Activated T-helper 9 cell treated with anti-CD3 and anti-CD28 coated beads, Interleukin-2, amount 50 U/mL, for 16 hours (primary cell): ENCODE measurements around the gene ALG2.

ENCODE experiments used
- DNase-seq: peaks from one replicate; pipeline ENCODE4 v3.0.0-alpha.2; 2020; ENCODE audit warnings: low read depth

Gene ALG2, protein sequence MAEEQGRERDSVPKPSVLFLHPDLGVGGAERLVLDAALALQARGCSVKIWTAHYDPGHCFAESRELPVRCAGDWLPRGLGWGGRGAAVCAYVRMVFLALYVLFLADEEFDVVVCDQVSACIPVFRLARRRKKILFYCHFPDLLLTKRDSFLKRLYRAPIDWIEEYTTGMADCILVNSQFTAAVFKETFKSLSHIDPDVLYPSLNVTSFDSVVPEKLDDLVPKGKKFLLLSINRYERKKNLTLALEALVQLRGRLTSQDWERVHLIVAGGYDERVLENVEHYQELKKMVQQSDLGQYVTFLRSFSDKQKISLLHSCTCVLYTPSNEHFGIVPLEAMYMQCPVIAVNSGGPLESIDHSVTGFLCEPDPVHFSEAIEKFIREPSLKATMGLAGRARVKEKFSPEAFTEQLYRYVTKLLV

DNA sequence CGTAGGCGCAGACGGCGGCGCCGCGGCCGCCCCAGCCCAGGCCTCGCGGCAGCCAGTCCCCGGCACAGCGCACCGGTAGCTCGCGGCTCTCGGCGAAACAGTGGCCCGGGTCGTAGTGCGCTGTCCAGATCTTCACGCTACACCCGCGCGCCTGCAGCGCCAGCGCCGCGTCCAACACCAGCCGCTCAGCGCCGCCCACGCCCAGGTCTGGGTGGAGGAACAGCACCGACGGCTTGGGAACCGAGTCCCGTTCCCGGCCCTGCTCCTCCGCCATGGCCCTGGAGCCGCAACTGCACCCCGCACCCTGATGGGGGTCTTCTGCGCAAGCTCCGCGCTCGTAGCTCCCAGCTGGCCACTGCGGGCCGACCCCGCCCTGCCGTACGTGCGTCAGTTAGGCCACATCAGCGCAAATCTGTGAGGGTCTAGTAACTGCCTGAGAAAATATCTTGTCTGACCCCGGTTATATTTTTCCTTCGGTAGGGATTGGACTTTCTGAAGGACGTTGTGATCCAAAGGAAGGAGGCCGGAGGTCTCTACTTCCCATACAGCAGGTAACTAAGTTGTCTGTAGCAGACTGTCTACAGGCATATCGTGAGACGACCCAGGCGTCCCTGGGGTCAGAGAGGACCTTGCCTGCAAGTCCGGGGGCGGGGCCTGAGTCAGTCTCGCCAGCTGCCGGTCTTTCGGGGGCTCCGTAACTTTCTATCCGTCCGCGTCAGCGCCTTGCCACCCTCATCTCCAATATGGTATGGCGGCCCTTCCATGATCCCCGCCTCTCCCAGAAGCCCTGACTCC lies at the start of gene ALG2, which contains the start of gene SEC61B:
Gene ALG2 (minus strand): TSS at position 322 of the 795 bp plus-strand sequence. CDS start 48 bp downstream, at position 274.
Gene SEC61B (plus strand): TSS at position 662 of the 795 bp plus-strand sequence. CDS start 82 bp downstream, at position 744.
- peak; percentile 92 for DNase-seq

DNA sequence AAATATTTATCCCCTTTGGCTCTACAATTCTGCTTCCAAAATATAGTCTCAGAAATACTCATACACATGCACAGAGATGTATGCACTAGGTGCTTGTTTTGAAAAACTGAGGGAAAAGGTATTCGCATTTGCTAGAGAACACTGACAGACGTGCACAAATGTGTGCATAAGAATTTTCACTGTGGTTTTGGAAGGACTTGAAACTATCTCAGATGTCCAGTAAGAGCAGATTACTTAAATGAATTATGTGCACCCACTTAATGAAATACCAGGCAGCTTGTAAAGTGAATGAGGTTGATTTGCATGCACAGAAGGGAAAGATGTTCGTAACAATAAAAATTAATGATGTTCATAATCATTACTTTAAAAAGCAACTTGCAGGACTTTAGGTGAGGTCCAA lies 48.7 kb upstream of the ALG2 start:
- no peak for DNase-seq

DNA sequence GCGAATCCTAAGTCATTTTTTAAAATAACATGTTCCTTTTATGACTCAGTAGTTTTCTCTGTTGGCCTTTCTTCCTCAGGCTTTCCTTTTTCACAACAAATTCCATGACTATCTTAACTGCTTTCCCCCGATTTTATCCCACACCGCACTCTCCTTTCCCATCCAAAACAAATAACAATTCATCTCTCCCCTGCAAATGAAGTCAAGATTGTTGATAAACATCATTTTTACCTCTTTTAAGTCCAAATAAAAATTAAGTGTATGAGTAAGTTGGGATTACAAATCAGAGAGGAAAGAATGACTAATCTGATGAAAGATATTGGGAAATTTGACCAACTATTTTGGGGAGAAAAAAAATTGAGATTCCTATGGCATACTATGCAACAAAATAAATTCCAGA lies 47.7 kb upstream of the ALG2 start:
- no peak for DNase-seq

DNA sequence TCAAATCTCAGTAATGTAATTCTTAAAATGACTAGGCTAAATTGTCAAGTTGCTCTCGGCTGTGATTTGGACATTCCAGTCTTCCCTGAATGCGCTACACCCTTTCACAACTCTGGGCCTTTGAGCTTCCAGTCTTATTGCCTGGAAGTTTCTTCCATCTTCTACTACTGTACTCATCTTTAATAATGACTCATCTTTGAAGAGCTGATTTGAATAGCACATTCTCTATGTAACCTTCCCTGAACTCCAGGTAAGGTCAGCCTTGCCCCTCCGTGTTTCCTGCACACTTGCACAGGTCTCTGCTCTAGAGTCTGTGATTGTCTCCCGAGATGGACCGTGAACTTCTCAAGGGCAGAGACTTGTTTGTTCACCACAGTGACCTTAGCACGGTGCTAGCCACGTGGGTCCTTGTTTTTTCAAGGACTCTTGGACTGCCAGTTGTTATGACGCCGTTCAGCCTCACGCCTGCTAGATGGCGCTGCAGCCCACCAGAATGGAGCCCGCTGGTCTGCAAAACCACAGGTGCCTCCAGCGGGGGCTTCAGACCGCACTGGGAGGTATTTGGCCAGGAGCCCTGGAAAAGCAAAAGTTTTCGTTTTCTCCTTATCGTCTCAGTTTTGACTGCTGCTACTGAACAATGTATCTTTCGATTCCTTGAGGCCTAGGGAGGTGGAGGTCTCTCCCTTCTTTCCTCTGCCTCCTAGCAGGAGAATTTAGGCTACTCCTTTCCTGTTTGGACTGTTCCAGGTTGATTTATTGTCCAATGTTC lies 44.7 kb upstream of the ALG2 start:
- DNase-seq: peak; percentile 30

DNA sequence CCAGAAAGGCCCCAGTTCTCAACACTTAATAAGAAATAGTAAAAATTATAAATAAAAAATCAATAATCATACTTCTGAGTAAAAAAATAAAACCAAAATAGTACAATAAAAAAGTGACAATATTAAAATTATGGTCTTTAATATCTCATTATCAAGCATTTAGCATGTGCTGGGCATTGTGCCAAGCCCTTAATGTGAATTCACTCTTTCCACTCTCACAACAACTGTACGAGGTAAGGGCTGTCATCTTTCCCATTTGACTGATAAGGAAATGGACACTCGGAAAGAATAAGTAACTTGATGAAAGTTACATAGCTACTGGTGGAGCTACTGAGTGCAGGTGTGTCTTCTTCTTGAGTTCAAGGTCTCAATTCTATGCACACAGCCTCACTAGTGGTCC lies 43.9 kb upstream of the ALG2 start:
- no peak for DNase-seq

DNA sequence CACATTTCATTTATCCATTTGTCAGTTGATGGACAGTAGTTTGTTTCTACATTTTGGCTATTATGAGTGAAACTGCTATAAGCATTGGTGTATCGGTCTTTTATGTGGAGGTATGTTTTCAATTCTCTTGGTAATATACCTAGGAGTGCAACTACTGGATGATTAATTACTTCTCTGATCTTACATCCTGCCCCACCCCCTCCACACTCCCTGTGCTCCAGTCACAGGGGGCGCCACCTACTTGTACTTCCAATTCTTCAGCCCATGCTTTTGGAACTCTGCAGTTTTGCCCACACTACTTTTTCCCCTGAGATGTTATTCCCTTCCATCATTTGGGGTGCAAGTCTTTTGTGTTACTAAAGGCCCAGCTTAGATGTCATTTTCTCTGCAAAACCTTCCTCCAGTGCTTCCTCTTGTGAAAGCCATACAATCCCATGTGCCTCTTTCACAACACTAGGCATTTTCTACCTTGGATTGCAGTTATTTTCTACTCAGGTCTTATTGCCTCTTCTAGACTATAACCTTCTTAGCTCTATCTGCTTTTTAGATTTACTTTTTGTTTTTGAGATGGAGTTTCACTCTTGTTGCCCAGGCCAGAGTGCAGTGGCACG lies 42.4 kb upstream of the ALG2 start:
- no peak for DNase-seq

DNA sequence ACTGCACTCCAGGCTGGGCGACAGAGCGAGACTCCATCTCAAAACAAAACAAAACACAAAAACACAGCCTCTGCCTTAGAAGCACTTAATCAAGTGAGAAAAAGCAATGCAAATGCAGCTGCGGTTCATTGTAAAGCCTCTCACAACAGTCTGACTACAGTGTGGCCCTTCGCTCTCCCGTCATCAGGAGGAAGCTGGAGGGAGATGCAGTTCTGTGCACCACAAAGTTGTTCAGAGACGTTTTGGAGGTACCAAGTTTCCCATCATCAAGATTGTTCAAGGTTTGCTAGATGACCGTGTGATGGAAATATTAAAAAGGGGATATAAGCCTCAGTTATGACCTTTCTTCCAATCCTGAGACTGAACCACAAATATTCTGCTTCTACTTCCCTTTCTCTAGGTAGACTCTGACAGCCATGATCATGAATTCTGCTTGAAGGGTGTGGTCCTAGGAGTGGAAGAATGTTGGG lies 41.2 kb upstream of the ALG2 start:
- DNase-seq: no peak

DNA sequence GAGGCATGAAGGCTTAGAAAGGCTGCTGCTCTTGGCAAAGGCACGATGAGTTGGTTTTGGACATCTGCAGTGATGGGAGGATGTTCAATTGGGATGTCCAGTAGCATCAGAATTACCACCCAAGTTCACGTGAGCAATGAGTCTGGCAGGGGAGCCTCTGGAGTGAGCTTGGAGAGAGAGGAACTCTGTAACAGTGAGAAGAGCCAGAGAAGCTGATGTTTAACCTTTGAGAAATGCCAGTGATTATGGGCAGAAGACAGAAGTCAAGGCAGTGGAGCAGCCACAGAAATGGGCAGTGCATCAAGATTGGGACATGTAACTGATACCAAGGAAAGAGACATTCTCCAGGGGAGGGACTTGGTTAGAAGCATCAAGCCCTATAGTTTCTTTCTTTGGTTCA lies 40.2 kb upstream of the ALG2 start:
- no peak for DNase-seq

DNA sequence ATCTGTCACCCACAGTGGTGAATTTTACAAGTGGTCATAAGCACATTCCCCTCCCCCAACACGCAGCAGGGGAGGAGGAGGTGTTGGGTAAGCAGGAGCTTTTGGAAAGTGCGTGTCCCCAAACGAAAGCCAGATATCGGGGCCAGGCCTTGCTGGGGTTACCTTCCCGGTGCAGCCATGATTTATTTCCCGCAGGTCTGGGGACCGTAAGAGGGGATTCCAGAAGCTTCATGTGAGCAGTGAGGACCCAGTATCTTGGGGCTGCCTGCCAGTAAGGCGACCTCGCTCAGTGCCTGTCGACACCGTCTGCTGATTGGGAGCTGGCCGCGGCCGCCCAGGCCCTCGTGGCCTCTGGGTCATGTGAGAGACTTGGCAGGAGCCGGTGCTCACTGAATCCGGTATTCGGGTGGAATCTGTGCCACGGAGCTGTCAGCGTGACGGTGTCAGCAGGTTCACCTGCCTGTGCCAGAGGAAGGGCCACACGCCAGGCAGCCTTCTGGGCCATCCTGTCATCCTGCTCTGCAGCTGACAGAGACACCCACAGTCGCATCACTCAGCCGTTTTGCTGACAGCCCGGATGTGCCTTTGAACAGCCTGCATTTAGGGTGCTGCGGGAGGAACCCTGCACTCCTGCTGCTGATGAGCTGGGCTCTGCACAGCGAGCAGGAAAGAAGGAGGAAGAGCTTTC lies 37.6 kb upstream of the ALG2 start:
- no peak for DNase-seq

DNA sequence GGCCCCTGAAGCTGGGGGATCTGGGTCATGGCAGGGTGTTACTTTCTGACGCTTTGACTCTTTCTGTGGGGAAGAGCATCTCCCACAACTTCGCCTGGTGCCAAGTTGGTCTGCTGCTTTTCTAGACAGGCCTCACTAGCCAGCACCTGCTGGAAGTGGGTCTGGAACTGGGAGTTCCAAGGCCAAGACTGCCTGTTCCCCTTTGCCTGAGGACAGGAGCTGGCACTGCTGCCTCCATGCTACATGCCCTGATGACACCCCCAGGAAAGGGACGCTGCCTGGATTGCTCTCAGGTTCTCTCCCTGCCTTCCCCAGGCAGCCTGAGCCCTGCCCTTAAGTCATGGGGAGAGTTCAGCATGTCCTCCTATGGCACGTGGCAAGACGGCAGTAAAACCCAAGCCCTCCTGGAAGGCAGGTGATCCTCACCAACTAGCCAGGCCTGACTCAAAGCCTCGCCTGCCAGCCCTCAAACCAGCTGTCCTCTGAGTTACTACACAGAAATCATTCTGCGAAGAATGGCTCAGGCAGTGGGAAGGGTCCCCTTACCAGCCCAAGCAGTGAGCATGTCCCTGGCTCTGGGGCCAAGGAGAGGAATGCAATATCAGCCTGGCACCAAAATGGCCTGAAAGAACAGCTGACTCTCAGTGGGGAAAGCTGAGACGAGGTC lies 36.1 kb upstream of the ALG2 start:
- no peak for DNase-seq

DNA sequence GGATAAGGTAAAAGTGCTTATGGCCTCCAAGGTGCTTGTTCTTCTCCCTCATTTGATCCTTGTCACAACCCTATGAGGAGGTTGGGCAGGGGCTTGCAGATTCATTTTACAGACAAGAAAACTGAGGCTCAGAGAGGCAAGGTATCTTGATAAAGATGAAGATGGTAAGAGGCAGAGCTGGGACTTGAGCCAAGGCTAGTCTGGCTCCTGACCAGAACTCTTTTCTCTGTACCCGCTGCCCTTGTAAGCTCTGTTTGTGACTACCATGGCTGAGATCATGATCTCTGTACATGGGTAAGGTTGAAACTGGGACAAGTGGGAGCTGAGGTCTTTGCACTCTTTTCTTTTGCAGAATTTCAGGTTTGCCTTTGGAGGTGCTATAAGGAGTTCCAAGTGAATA lies 33.9 kb upstream of the ALG2 start:
- DNase-seq: no peak

DNA sequence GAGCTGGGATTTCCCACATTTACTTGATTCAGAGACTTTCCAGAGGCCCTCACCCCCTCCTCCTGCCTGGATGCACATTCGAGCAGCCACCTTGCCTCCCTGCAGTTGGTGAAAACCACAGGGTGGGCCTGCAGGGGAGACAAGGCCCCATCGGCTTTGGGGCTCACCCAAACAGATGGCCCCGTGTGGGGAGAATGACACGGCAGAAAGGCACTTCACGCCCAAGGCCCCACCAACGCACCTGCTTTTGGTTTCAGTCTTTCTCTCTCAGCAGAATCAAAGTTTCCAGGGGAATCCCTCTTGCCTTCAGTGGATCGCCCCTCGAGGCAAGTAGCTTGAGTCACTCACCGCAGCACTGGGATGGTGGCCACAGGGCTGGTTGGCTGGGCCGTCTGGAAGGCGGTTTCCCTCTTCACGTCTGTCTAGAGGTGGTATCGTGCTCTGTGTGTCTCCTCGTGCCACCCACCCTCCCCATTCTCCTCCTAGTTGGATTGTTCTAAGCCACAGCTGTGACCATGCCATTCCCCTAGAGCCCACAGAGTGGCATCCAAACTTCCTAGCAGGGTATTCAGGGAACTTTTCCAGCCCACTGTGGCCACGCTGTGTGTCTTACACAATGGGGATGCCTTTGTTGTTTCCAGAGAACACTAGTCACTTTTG lies 32.2 kb upstream of the ALG2 start:
- peak; percentile 70 for DNase-seq

DNA sequence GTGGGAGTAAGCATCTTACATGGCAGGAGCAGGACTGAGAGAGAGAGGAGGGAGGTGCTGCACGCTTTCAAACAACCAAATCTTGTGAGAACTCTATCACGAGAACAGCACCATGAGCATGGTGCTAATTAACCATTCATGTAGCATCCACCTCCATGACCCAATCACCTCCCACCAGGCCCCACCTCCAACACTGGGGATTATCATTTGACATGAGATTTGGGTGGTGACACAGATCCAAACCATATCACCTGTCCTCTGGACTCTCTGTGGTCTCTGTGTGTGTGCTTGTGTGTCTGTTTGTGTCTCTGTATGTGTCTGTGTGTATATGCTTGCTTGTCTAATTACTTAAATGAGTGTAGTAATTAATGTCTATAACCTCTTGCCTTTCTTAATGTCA lies 31.4 kb upstream of the ALG2 start:
- DNase-seq: no peak

DNA sequence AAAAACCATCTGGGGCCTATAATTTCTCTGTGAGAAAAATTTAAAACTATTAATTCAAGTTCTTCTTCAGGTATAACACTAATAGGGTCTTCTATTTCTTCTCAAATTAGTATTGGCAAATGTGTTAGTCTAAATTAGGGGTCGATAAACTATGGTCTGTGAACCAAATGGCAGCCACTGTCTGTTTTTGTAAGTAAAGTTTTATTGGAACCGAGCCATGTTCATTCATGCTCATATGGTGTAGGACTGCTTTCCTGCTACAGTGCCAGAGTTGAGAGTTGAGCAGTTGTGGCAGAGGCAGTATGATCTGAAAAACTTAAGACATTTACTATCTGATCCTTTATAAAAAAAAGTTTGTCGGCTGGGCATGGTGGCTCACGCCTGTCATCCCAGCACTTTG lies 29.4 kb upstream of the ALG2 start:
- no peak for DNase-seq

DNA sequence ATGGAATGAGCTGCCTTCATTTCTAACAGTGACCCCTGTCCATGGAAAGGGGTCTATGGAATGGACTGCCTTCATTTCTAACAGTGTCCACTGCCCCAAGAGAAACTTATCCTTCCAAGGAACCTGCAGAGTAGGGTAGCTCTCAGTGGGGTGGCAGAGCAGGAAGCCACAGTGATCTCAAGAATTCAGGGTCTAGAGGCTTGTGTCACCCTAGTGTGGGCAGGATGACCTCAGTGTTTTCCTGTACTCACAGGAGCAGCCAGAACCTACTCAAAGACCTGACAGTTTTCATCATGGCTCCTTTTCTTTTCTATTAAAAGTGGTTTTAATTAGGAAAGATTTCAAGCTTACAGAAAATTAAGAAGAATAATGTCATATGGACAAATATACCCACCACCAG lies 27.9 kb upstream of the ALG2 start:
- no peak for DNase-seq

DNA sequence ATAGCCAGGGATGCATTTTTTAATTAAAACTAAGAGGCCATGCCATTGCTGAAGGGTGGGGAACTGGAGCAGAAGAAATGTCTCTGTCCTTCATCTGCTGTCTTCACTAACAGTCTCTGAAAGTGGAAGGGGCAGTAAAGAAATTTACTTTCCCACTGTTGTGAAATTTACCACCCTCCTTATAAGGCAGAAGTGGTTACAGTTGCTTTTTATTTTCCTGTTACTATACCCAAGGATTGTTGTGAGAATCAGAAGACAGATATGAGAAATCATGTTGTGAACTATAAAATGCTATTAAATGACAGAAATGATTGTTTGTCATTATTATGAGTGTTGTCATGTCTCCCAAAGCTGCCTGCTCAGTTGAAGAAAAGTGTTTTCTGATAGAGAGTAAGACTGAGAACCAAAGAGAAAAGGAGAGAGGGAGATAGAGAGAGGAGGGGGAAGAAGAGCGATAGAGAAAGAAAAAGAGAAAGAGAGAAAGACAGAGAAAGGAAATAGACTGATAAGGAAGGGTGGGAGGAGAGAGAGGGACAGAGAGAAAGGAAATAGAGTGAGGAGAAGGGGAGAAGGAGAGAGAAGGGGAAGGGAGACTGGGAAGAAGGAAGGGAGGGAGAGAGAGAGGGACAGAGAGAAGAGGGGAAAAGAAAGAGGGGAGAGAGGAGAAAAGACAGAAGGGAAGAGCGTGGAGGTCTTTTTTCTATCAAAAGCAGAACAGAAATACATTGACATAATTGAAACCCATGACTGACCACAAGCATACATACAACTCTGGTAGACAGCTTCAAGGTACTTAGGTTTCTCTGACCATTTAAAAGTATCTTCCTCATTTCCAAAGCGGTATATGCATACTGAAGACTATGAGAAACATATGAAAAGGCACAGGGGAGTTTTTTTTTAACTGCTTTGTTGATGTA lies 22.9 kb upstream of the ALG2 start:
- no peak for DNase-seq

DNA sequence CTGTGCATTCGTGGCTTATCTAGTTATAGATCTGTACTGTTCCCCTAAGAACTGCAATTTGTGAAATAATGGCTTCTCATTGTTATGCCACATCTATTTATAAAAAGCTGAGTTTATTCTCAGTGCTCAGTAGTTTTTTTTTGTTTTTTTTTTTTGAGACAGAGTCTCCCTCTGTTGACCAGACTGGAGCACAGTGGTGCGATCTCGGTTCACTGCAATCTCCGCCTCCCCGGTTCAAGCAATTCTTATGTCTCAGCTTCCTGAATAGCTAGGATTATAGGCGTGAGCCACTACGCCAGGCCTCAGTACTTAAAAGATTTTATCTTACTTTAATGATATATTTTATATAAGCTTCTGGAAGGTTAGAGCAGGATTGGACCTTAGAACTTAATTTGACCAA lies 19.4 kb upstream of the ALG2 start:
- no peak for DNase-seq

DNA sequence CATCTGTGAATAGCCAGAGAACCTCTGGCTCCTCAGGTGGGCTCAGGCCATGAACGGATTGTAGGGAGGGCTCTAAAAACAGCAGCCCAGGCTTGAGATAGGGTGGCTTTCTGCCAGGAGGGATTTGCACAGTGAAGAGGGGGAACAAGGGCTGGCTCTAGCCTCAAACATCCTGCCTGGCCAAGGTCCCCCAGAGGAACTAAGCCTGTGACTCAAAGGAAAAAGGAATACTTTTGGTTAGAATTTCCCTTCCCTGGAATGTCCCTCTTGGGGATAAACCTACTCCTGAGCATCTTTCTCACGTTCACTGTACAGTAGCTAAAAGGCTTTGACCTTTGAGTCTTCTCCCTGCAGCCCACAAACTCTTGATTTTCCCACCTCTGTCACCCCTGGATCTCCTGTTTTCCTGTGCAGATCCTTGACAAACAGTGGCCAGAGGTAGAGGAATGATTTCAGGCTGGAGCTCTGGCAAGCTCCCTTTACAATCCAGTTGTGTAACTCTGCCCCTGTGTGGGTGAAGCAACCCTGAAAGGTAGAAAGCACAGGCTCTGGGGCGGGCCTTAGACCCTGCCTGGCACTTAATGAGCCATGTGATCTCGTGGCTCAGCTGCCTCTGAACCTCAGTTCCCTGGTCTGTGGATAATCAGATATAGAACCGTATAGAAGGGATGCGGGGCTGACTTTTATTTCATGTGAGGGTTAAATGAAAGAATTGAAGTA lies 17.8 kb upstream of the ALG2 start:
- no peak for DNase-seq
